Astrocyte of the cerebellum (primary cell): ENCODE measurements around the gene BAMBI.

ENCODE experiments used
- DNase-seq: peaks from one replicate; pipeline ENCODE4 v3.0.0-alpha.2; 2011; ENCODE audit warnings: low read depth
- H3K4me3 ChIP-seq: 2 replicates; pipeline ENCODE4 v1.5.1; 2011; ENCODE audit warnings: mild to moderate bottlenecking, low read depth, low read length, moderate library complexity
- in situ Hi-C: cut with HindIII; loops from 2 replicates; pipeline ENCODE4 v1.10.0; 2017; ENCODE audit warnings: low sequenced_read_pairs
- TF ChIP-seq, protein P1 (sequence below): IDR thresholded peaks from 2 replicates; pipeline ENCODE4 v1.5.1; 2012; ENCODE audit warnings: low read length, low read depth, moderate library complexity, mild to moderate bottlenecking; ENCODE audit errors: missing control alignments

The BAMBI gene

DNA sequence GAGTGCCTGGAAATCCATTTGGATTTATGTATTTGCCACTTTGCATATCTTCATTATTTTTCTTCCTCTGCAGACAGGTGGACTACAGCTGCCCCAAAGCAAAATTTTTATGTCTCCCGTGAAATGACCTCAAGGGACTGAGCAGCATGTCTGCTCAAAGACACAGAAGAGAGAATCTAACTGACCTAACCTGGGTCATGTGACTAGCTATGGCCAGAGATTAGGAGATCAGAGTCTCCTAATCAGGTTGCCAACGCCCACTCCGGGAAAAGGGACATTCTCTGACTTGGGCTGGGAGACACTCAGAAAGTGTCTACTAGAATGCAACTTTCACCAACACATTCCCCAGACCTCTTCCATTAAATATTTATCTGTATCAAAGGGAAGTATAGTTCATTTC lies 2.5 kb upstream of the BAMBI start:
- in situ Hi-C loops, result loop anchor here (25.0 kb wide), 1 partner anchor 638 kb away; no protein-coding TSS in a partner anchor
- TF ChIP-seq, protein P1, sequence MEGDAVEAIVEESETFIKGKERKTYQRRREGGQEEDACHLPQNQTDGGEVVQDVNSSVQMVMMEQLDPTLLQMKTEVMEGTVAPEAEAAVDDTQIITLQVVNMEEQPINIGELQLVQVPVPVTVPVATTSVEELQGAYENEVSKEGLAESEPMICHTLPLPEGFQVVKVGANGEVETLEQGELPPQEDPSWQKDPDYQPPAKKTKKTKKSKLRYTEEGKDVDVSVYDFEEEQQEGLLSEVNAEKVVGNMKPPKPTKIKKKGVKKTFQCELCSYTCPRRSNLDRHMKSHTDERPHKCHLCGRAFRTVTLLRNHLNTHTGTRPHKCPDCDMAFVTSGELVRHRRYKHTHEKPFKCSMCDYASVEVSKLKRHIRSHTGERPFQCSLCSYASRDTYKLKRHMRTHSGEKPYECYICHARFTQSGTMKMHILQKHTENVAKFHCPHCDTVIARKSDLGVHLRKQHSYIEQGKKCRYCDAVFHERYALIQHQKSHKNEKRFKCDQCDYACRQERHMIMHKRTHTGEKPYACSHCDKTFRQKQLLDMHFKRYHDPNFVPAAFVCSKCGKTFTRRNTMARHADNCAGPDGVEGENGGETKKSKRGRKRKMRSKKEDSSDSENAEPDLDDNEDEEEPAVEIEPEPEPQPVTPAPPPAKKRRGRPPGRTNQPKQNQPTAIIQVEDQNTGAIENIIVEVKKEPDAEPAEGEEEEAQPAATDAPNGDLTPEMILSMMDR, result no peak
- DNase-seq, result no peak
- H3K4me3 ChIP-seq, result no peak overlapping the region

DNA sequence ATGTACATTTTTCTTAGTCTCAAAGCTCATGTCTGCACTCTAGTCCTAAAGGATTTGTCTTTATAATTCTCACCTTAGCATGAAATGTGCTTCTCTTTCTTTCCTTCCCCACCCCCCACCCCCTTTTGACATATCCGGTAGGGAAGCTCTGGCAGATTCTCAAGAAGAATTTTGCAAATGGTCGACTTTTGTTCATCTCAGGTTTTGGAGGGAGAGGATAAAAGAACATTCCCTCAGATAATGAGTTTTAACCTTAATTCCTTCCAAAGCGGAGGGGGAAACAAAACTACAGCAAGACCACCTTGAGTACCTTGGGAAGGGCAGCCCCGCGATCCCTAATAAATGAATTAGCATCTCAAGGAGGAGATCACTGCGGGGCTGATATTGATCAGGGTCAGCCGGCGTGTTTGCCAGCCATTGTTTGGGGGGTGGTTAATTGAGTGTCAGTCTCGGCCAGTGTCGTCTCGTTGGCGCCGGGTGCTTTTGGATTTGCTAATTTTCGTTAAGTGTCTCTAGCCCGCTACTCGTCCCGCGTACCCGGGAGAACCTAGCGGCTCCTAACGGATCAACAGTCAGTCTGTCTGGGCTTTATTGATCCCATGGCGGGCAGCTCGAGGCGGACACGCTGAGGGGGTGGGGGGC lies 874 bp upstream of the BAMBI start:
- DNase-seq, result no peak
- in situ Hi-C loops, result loop anchor here (25.0 kb wide), 1 partner anchor 636 kb away; no protein-coding TSS in a partner anchor
- TF ChIP-seq, protein P1, result no peak
- H3K4me3 ChIP-seq, result peak overlapping the region; percentile 77

DNA sequence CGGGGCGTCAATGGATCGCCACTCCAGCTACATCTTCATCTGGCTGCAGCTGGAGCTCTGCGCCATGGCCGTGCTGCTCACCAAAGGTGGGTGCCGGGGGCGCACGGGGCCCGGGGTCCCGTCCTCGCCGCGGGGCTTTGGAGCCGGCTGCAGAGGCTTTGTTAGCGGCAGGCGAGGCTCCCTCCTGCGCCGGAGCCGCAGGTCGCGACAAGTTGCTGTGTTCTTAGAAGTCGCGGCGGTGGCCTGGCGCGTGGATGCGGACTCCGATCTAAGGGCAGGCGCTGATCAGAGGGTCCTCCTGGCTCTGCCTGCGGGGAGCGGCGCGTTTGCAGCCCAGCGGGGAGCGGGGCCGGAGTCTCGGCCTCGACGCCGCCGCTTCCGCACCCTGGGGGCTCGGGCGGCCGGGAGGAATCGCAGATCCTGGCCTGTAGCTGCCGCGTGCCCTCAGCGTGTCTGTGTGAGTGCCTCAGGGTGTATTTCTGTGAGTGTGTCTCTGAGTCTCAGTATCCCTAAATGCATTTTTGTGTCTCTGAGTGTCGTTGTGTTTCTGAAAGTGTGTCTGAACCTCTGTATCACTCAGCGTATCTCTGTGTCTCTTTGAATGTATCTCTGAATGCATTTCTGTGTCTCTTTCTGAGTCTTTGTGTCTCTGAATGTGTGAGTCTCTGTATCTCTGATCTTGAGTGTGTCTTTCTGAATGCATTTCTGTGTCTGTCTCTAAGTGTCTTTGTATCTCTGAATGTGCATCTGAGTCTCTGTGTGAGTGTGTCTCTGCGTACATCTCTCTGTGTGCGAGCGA lies 766 bp downstream of the BAMBI start:
- in situ Hi-C loops, result loop anchor here (25.0 kb wide), 1 partner anchor 634 kb away; no protein-coding TSS in a partner anchor
- H3K4me3 ChIP-seq, result peak overlapping the region; percentile 77
- TF ChIP-seq, protein P1, result no peak
- DNase-seq, result no peak

DNA sequence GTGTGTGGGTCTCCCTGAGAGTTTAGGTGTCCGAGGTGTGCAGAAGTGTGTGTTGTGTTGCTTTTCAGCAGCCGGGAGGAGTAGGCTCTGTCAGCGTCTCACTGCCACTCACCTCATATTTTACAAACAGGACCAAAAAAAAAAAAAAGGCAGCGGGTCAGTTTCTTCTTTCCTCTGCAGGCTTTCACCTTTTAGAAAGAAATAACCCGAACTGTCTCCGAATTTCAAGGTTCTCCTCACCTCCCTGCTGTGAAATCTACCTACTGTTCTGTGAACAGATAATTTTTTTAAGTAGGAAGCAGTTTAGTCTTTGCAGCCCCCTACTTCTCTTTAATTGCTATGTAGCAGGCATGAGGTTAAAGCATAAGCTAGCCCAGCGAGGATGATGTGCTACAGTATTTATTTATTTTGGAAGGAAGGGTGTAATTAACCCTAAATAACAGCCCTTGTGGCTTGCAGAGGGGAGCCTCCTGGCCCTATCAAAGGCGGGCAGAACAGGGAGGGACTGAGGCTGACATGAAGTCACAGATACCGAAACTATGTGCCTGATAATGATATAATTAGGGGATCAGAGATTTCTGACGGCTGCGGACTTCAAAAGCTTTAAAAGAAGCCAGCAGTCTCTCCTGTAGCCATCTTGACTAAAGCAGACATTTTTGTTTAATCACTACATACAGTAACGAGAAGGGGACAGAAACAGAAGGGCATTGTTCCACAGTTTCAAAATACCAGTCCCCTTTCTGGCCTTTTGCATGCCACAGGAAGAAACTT lies 1.6 kb downstream of the BAMBI start:
- in situ Hi-C loops, result loop anchor here (25.0 kb wide), 1 partner anchor 633 kb away; no protein-coding TSS in a partner anchor
- no peak for DNase-seq
- peak overlapping the region; percentile 77 for H3K4me3 ChIP-seq
- TF ChIP-seq, protein P1, result no peak

DNA sequence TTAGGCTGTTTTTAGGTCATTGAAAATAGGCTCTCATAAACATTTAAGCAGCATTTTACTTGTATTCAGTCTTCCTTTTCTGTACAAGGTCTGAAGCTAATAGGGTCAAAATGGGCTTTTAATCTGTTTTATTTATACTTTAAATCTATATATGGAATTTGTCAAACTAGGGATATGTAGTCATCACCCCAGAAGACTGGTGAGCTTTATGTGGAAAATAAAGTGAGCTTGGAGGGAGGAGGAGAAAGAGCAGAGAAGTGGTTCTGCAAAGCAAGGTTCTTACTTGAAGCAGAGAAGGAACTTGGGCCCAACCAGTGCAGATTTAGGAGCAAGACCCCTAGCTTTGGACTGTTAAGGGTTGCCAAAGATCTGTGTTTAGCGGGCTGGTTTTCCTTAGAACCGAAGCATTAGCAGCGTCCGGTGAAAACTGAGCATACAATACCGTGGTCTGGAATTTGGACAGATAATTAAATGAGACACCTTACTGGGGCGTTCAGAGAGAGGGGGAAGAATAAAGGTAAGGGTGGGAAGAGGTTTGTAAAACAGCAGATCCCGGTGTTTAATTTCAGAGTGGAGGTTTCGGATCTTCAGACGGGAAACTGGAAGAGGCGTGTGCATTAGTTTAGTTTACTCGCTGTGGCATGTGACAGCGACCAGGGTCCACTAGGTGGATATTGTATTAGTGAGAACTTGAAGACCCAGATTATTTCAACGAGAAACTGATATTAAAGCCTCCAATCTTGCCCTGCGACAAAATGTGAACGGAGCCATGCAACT lies 2.4 kb downstream of the BAMBI start:
- in situ Hi-C loops, result loop anchor here (25.0 kb wide), 1 partner anchor 633 kb away; no protein-coding TSS in a partner anchor
- peak overlapping the region; percentile 77 for H3K4me3 ChIP-seq

More for the DNA sequence above, 2.4 kb downstream of the BAMBI start:
- TF ChIP-seq, protein P1, result peak; percentile 32
- DNase-seq, result no peak
